Fibroblast of pulmonary artery (primary cell): Measurements from ENCODE around the gene ELMO1.

ENCODE experiments used
- DNase-seq: peaks from one replicate; pipeline ENCODE4 v3.0.0-alpha.2; 2010; ENCODE audit warnings: low read depth
- H3K4me3 ChIP-seq: replicated peaks from 2 replicates; pipeline ENCODE4 v1.5.1; 2011; ENCODE audit warnings: low read depth, mild to moderate bottlenecking, control low read depth, low read length, moderate library complexity
- TF ChIP-seq, protein P1 (sequence below): IDR thresholded peaks from 2 replicates; pipeline ENCODE4 v1.5.1; 2011; ENCODE audit warnings: mild to moderate bottlenecking, control low read depth, low read length, inconsistent platforms; ENCODE audit errors: missing control alignments

ELMO1 gene

DNA sequence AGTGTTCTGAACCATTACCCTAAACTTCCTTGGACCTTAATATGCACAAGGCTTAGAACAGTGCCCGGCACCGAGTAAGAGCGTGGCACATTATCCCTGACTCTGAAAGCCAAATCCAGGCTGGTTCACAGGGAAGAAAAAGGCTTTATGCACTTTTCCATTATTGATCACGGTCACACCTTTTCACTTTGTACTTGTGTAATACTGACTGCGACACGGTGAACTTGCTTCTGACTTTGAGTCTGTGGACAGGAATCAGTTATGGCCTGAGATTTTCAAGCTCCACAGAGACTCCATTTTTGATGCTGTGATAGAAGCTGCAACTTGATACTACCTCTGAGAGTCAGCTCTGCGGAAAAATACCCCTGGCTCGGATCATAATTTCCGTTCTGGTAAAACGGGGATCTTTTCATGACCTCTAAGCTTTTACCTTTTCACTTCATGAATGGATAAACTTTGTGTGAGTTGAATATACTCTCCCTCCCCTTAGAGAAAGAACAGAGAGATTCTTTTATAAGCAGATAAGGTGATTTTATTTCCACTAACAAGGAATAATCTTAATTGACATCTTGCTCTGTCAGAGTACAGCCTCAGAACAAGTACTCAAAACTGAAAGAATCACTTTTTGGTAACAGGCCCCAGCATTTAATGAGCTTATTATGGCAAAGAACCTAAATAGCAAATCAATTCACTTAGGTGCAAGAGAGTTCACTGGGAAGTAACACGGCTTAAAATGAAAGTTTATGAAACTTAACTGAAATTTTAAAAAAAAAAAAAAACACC is 88.8 kb downstream of the ELMO1 start:
- no peak overlapping the region for H3K4me3 ChIP-seq
- TF ChIP-seq, protein P1, sequence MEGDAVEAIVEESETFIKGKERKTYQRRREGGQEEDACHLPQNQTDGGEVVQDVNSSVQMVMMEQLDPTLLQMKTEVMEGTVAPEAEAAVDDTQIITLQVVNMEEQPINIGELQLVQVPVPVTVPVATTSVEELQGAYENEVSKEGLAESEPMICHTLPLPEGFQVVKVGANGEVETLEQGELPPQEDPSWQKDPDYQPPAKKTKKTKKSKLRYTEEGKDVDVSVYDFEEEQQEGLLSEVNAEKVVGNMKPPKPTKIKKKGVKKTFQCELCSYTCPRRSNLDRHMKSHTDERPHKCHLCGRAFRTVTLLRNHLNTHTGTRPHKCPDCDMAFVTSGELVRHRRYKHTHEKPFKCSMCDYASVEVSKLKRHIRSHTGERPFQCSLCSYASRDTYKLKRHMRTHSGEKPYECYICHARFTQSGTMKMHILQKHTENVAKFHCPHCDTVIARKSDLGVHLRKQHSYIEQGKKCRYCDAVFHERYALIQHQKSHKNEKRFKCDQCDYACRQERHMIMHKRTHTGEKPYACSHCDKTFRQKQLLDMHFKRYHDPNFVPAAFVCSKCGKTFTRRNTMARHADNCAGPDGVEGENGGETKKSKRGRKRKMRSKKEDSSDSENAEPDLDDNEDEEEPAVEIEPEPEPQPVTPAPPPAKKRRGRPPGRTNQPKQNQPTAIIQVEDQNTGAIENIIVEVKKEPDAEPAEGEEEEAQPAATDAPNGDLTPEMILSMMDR, result no peak
- DNase-seq, result no peak

DNA sequence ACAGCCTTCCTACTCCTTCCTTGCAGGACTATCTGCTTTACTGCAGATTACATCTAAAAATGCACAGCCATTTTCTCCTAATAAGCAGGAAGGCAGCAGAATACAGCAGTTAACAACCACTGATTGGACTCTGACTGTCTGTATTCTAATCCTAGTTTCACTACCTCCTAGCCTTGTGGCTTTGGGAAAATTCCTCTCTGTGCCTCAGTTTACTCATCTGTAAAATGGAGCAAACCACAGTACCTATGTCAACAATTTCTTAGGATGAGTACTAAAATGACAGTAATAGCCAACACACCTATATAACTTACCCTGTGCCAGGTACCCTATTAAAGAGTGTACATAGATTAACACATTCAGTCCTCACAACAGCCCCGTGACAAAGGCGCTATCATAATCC is 89.5 kb downstream of the ELMO1 start:
- DNase-seq, result no peak
- TF ChIP-seq, protein P1, result no peak
- H3K4me3 ChIP-seq, result no peak overlapping the region

DNA sequence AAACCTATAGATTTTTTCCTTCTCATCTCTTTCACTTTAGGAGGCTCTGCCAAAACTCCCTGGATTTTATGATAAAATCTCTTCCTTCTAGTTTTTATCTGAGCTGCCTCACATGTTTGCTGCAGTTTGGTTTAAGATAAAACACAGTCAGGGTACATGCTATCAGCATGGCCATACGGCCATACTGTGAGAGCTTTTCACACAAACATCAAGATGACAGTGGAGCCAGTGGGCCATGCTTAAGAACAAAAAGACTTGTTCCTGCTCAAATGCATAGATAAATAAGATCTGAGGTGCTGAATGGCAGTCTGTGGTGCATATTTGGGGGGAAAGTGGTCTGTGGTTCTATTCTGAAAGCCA is 91.0 kb downstream of the ELMO1 start:
- TF ChIP-seq, protein P1, result no peak
- H3K4me3 ChIP-seq, result no peak overlapping the region
- DNase-seq, result no peak

DNA sequence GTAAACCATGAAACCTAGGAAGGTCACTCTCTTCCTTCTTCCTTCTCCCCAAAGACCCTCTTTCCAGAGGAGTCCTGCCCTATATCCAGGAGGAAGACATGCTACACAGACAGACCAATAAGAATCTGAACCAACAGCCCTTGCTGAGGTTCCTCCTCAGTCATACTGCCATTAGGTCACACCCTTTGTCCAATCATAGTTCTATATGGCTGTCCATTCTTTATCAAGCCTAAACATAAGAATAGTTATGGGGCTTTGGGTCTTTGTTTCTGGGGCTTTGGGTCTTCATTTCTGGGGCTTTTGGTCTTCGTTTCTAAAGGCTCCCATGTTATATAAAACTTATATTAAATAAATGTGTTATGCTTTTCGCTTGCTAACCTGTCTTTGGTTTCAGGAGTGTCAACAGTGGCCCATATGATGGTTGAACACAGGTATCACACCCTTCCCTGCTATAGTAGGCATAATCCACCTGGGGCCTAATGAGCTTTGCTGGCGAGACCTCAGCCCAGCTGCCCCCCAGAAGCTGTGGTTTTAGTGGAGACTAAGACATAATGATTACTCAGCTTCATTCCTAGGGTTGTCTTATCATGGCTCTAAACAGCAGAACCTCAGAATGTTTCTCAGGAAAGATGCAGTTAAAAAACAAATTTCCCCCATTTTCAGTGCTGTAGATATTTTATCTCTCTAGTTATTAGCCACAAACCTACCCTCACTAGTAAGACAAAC is 91.6 kb downstream of the ELMO1 start:
- TF ChIP-seq, protein P1, result no peak
- DNase-seq, result no peak
- no peak overlapping the region for H3K4me3 ChIP-seq

DNA sequence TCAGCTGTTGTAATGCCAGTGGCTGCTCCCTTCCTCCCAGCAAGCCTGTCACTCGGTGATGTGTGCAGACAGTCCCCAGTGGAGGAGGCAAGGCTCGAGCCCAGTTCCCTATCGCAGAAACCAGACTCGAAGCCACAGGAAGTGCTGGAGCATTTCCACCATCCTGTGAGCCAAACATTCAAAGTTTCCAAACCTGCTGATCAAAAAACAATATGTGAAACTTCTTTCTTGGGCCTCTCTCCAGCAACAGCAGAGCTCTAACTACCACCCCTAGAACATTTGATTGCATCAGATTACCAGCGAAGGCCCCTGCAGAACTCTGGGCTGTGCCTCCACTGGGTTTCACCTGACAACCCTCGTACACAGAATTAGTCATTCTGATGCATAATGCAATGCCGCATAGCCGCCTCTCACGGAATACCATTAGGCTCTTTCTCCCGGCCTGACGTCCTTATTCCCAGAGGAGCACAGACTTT is 94.0 kb downstream of the ELMO1 start:
- TF ChIP-seq, protein P1, result no peak
- DNase-seq, result peak; percentile 73
- H3K4me3 ChIP-seq, result no peak overlapping the region

DNA sequence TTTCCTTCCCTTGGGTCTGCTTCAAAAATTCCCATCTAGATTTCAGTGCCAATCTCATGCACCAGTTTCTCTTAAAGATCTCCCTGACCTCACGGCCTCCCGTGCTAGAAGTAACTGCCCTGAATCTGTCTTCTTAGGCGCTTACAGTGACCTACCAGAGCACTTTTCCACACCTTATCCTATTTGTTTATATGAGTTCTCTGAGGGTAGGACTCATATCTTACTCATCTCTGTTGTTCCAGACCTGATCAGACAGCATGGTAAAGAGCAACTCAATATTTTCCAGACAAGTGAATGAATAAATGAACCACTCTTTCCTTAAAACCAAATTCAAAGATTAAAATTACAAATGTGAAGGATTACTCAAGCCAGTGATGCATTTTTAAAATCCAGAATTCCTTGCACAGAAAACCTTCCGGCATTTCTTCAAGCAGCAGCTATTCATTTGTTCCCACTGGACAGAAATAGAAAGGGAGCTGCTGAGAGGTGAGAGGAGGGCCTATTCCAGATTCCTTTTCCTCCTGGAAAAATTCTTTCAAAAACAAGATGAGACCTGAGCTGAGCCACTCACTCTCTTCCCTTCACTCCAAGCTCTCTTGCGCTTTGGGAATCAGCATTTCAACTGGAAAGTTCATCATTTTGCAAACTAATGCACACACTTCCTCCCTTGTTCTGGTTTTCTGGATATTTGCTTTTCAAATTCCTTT is 94.6 kb downstream of the ELMO1 start:
- no peak overlapping the region for H3K4me3 ChIP-seq
- TF ChIP-seq, protein P1, result no peak
- no peak for DNase-seq
